SW480 (cell line): ENCODE results near the gene RGL1.

Experiments
- DNase-seq: peaks from one replicate; pipeline ENCODE4 v3.0.0-alpha.2; 2016; ENCODE audit warnings: low spot score

RGL1 gene

DNA sequence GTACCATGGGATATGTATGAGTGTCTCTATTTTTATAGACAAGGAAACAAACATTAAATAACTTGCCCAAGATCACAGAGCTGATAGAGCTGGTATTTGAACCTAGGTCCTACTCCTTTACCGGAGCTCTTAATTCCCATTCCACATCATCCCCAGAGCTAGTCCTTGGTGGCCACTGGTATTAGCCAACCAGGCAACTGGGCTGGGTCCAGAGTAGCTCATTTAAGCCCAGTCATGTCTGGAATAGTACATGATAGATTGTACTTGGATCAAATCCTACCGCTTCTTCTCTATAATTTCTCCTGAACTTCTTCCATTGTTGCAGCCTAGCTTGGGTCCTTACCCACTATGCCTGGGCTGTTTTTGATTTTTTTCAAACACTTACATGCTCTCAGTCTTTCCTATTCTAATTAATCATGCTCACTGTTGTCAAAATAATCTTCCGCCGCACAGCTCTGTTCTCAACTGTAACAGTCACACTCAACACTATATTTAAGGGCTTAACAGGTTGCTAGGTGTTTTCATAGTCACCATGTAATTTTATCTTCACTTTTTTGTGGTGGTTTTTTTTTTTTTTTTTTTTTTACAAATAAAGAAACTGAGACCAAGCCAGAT lies 152.4 kb downstream of the RGL1 start:
- DNase-seq: no peak

DNA sequence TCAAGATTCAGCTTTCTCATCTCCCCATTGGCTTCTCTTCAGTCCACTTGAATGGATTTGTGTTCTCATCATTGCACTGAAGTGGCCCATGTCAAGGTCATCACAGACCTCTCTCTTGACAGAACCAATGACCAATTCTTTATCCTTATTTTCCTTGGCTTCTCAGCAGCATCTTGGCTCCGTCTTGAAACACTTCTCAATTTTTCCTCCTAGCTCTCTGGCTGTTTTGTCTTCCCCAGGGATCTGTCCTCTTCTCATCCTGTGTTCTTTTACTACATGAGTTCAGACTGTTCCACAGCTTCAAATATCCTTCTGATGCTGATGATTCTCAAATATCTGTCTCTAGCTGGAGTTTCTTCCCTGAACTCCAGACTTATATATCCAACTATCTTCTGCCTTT lies 154.0 kb downstream of the RGL1 start:
- no peak for DNase-seq

DNA sequence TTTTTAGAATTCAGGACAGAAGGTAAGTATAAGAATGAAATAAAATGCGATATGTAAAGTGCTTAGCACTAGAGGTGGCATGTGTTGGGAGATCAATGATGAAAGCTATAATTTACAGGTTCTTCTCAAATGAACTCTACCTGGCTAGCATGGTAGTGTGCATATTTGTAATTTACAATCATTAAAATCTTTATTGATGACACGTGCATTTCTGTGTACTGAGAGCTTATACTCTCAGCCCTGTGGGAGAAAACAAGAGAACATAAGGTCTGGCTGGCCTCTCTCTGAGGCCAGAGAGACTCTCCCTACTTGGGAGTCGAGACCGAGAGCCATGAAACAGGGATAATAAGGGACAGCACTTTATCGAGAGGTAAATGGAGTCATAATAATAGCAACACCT lies 156.2 kb downstream of the RGL1 start:
- DNase-seq: no peak

DNA sequence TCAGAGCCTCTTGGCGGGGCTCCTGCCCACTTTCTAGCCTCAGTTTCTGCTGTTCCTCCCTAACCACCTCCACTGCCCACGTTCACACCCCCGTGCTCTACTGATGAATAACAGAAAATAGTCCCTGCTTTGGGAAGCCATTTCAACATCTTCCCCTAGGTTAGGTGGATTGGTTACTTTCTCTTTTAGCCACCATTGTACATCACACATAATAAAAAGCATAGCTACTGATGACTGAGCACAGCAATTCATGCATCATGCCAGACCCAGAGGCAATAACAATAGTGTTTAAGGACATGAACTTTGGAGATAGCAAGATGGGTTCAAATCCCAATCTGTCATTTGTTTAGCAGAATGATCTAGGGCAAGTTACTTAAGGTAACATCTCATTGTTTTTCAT lies 158.0 kb downstream of the RGL1 start:
- no peak for DNase-seq

DNA sequence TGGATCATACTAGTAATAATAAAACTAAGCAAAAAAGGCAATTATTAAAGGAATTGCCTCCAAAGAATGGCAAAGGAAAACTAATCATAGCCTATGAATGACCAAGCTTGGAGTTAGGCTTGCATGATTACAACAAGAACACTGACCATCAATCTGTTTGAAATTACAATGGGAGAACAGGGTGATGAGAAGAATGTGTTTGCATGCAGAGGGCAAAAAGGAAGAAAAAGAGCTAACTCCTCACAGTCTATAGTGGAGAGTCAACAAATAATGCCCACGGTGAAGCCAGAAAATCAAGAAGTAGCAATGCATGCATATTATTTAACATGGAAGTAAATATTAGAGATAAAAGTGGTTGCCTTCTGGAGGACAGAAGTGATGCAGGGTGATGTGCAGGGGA lies 160.8 kb downstream of the RGL1 start:
- no peak for DNase-seq

DNA sequence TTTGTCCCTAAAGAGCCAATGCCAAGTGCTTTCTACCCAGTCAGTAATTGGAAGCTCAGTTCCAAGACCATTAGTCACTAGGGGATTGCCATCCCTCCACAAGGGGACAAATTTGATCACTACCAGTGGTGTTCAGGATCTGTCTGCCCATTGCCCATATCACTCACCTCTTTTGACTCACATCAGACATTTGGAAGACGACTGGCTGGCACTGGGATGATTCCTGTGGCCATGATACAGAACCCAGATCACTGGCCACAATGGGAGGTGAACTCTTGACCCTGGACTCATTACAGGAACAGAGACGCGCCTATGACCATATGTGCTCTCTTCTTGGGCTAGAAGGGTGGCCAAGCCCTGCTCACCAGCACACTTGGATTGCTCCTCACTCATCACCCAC lies 161.6 kb downstream of the RGL1 start:
- no peak for DNase-seq

DNA sequence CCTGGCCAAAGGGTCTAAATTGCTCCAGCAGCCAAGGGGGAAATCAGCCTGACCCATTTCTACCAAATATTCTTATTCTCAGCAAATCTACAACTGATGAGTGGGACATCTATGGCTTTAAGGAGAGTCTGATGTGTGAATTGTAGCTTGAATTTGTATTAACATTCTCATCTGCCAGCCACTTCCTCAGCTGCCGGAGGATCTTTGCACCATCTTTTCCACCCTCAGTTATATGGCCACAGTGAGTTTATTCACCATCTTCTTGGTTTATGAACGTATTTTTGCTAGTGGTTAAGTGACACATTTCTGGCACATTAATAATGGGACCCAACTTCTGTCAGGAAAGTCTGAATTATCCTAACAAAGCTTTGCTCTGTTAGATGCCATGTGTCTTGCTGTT lies 163.0 kb downstream of the RGL1 start:
- DNase-seq: no peak

DNA sequence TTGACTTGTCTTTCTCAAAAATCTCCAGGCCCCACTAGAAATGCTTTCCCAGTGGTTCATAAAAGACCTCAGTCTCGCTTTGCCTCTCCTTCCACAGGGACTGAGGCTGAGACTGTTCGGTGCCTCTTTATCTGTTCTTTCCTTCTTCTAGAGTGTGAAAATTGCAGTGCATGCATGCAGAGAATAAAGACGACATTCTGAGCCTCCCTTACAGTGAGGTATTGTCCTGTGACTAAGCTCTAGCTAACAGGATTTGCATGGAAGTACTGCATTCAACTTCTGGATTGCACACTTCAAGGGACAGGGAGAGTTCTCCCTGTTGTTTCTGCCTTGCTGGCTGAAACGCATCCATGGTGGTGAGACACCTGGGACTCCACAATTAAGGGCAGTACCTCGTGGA lies 163.5 kb downstream of the RGL1 start:
- no peak for DNase-seq

DNA sequence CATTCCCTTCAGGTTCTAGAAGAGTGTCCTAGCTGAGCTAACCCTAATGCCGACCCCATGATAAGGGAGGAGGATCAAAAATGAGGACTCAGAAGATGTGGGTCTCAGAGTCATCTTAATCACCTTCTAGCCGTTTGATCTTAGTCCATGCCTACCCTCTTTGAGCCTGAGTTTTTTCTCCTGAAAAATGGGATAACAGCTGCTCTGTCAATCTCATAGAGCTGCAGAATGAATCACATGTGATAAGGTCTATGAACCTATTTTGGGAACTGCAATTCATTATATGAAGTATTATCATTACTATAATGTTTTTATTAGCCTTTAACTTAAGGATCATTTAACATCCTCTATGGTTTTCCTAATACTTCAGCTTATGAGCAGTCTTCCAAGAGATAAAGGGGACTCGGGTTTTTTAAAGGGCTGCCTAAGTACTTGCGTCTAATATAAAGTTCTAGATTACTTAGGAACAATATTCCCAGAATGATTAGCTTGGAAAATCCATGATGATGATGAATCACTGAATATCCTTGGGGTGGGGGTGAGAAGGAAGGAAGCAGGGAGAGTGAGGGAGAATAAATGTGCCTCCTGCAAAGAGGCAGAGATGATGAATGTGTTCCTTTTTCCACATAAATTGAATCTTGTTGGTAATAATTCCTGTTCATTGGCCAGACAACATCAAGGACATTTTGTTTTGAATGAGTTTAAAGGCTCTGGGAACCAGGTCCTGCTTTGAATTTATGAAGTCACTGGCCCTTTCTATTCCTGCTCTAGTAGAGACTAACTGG lies 165.8 kb downstream of the RGL1 start:
- no peak for DNase-seq

DNA sequence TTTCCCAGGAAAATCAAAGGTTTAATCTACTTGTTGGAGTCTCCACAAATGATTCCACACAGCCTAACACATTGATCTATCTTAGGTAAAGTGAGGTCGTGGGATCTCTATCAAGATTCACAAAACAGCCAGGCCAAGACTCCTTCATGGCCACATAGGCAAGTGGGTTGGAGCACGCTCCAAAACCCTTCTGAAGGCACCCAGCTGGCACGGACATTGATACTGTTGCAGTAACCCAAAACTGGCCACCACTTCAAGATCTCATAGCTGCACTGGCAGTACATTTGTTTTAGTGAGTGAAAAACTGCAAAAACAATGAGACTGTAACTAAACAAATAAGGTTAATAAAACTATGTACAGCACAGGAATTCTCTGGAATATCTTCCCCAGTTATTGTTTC lies 170.7 kb downstream of the RGL1 start:
- DNase-seq: no peak

DNA sequence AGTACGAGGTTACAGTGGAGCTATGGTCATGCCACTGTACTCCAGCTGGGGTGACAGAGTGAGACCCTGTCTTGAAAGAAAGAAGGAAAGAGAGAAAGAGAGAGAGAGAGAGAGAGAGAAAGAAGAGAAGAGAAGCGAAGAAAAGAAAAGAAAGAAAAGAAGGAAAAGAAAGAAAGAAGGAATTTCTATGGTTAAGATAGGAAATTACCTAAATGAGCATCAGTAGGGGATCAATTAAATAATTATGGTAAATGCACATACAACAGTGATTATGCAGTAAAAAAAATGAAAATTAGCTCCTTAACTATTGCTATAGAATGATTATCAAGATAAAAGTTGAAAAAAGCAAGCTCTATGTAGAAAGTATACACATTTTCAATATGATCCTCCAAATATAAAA lies 172.8 kb downstream of the RGL1 start:
- no peak for DNase-seq
